ENCODE measurements around the gene LYPD6B.

Gene LYPD6B

DNA sequence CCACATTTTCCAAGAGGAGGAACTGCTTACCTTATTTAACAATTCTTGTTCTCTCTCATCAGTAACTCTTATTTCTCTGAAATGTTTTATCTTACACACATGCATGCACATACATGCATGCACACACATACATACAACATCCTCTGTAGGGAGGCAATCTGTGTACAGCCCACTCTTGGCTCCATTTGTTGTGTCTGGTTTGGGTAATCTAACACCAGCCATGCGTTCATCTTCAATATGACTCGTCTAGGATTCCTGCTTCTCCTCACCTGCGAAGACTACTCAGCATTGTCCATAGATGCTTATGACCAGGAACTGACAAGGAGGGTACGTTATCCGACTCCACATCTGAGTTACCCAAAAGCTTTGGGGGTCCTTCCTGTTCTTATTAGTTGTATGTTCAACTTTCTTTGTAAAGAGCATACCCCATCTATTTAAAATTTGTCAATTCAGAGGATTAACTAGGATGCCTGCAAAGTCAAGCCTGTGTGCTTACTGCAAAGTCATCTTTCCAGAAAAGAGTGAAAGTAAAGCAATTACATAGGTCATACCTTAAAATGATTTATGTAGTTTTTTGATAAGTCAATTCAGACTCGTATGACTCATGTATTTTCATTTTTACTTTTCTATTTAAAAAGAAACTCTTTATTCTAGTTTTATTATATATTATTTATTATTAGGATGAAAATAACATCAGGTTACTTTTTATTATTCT, 18.2 kb downstream of the LYPD6B start:
- no peaks in the 10 kb centered on the region for H3K9me3 Mint-ChIP-seq
- H3K4me3 Mint-ChIP-seq = no peak overlapping the region
- TF ChIP-seq, protein P1, sequence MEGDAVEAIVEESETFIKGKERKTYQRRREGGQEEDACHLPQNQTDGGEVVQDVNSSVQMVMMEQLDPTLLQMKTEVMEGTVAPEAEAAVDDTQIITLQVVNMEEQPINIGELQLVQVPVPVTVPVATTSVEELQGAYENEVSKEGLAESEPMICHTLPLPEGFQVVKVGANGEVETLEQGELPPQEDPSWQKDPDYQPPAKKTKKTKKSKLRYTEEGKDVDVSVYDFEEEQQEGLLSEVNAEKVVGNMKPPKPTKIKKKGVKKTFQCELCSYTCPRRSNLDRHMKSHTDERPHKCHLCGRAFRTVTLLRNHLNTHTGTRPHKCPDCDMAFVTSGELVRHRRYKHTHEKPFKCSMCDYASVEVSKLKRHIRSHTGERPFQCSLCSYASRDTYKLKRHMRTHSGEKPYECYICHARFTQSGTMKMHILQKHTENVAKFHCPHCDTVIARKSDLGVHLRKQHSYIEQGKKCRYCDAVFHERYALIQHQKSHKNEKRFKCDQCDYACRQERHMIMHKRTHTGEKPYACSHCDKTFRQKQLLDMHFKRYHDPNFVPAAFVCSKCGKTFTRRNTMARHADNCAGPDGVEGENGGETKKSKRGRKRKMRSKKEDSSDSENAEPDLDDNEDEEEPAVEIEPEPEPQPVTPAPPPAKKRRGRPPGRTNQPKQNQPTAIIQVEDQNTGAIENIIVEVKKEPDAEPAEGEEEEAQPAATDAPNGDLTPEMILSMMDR (IDR thresholded peaks at IDR 0.05; ENCODE audit: unreplicated experiment in 3 of 3) = no peak
- peaks cover 4% of the 10 kb centered on the region for H3K4me1 Mint-ChIP-seq
- no peaks in the 10 kb centered on the region for H3K36me3 Mint-ChIP-seq (ENCODE audit: low read depth)
- no peaks in the 10 kb centered on the region for H3K27me3 Mint-ChIP-seq (ENCODE audit: low read depth)
- no peak overlapping the region for H3K27ac Mint-ChIP-seq

DNA sequence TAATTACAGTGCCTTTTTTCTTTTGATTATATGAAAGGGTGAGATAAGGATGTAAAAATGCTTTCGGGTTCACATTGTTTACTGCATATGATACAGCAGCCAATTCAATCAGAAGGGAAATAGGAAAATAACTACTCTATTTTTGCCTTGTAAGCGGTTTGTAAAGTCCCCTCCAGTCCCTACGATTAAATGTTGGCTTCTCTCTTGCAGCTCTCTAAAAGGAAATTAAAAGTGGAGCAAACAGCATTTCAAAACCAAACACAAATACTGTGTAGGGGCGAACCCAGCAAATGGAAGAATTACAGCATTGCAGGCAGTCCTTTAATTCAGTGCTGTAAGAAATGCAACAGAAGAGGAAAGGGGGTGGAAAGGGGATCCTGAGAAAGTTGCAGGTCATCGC, 18.9 kb downstream of the LYPD6B start:
- H3K36me3 Mint-ChIP-seq (ENCODE audit: low read depth) = no peaks in the 10 kb centered on the region
- no peaks in the 10 kb centered on the region for H3K9me3 Mint-ChIP-seq
- TF ChIP-seq, protein P1 (IDR thresholded peaks at IDR 0.05; ENCODE audit: unreplicated experiment in 3 of 3) = no peak
- H3K4me1 Mint-ChIP-seq = peaks cover 4% of the 10 kb centered on the region
- H3K4me3 Mint-ChIP-seq = no peak overlapping the region
- H3K27ac Mint-ChIP-seq = peak overlapping the region; percentile 22 to 72 (median 61)
- no peaks in the 10 kb centered on the region for H3K27me3 Mint-ChIP-seq (ENCODE audit: low read depth)

DNA sequence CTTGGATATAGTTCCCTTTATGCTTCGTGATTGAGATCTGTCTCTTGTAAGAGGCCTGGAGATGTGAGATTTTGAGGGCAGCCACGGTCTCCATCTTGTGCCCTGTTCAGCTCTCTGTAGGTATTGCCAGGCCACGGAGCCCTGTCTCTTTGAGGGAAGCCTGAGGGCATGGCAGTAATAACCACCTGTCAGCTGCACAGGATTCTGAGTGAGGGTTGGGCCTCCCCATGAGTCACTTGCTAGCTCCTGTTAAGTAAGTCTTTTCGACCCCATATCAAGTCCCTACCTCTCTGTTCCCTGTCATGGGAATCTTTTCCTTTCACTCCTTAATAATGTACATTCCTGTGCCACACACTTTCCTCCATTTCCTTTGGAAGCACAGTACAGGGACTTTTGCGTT, 20.4 kb downstream of the LYPD6B start:
- Mint-ChIP-seq H3K27ac (no peak overlapping the region), H3K36me3 (ENCODE audit: low read depth) (no peaks in the 10 kb centered on the region), H3K27me3 (ENCODE audit: low read depth) (no peaks in the 10 kb centered on the region), H3K4me1 (peaks cover 4% of the 10 kb centered on the region), H3K4me3 (no peak overlapping the region), H3K9me3 (no peaks in the 10 kb centered on the region)
- TF ChIP-seq, protein P1 (IDR thresholded peaks at IDR 0.05; ENCODE audit: unreplicated experiment in 3 of 3) = no peak

DNA sequence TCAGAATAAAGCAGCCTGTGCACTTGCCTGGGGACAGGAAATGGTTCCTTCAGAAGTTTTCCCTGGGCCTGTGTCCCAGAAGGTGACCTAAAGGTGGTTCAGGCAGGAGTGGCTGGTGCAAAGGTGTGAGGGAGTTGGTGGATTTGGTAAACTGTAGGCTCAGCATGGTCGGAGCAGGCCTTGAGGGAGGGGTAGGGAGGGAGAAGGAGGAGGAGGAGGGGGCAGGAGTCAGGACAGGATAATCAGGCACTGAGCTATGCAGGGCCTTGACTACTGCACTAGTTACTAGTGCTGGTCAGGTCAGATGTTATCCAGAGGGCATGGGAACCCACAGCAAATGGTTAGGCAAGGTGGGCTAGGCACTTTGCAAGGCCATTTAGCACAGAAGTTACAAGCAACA, 21.3 kb downstream of the LYPD6B start:
- Mint-ChIP-seq H3K27me3 (ENCODE audit: low read depth) (peaks cover 3% of the 10 kb centered on the region), H3K4me3 (no peak overlapping the region), H3K9me3 (no peaks in the 10 kb centered on the region), H3K4me1 (peaks cover 4% of the 10 kb centered on the region), H3K27ac (no peak overlapping the region), H3K36me3 (ENCODE audit: low read depth) (no peaks in the 10 kb centered on the region)
- TF ChIP-seq, protein P1 (IDR thresholded peaks at IDR 0.05; ENCODE audit: unreplicated experiment in 3 of 3) = no peak

DNA sequence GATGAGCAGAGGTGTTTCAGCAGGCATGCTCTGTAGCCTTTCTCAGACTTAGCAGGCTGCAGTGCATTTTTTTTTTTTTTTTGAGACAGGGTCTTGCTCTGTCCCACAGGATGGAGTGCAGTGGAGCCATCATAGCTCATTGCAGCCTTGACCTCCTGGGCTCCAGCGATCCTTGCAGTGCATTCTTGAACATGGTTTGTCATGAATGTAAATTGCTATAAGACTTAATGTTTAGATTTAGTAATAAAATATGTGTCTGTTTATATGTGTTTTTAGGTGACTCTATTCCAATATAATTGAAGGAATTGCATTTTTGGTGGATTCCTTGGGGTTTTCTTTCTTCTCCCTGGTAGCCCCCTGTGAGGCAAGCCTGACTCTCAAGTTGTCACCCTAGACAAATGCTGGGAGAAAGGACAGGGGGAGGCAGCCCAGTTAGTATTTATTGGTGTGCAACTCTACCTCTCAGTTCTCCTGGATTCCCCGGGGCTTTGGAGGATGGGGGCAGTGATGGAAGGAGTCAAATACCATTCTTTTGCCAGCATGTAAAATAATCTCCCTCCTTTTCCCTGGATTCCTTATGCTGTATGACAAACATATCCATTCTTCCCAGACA, 22.7 kb downstream of the LYPD6B start:
- peak overlapping the region in 1 of 3 experiments; percentile 31 for H3K27ac Mint-ChIP-seq
- TF ChIP-seq, protein P1 (IDR thresholded peaks at IDR 0.05; ENCODE audit: unreplicated experiment in 3 of 3) = no peak
- peaks cover 4% of the 10 kb centered on the region for H3K4me1 Mint-ChIP-seq
- H3K36me3 Mint-ChIP-seq (ENCODE audit: low read depth) = no peaks in the 10 kb centered on the region
- H3K9me3 Mint-ChIP-seq = no peaks in the 10 kb centered on the region
- peaks cover 8% of the 10 kb centered on the region for H3K27me3 Mint-ChIP-seq (ENCODE audit: low read depth)
- no peak overlapping the region for H3K4me3 Mint-ChIP-seq

DNA sequence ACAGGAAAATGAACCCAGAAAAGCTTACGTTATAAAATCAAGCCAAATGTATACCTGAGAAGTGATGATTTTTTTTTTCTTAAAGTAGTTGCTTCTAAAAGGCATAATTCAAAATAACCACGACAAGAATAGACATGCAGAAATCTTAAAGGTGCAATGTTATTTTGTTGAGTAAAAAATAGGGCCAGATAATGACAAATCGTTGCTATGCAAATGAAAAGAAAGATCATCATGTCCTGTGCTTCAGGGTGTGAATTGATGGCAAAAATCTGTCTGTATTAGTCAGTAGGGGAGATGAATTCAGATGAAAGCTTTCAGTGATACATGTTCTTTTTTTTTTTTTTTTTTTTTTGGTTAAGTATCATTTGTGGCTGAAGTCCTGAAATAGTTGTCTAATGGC, 24.0 kb downstream of the LYPD6B start:
- TF ChIP-seq, protein P1 (IDR thresholded peaks at IDR 0.05; ENCODE audit: unreplicated experiment in 3 of 3) = no peak
- Mint-ChIP-seq H3K27me3 (ENCODE audit: low read depth) (peaks cover 8% of the 10 kb centered on the region), H3K4me1 (peaks cover 4% of the 10 kb centered on the region), H3K9me3 (no peaks in the 10 kb centered on the region), H3K36me3 (ENCODE audit: low read depth) (peaks cover 4% of the 10 kb centered on the region), H3K4me3 (no peak overlapping the region), H3K27ac (no peak overlapping the region)
